Muscle of arm (tissue), 12 donors: ENCODE measurements around the gene AGRN. TPM values are rescaled to one million over a fixed set of nuclear protein-coding genes. Genes with fewer than 3 reads are reported as not detected.
"Not testable (repeated sequence)": the region's sequence is repeated elsewhere in the genome, so short reads cannot be mapped to it uniquely, and the experiment has no call there.

Experiments used
- DNase-seq: peaks from one replicate; pipeline ENCODE4 v3.0.0-alpha.2; 2013
- polyA plus RNA-seq, 12 donors: library from polyadenylated mRNA; unstranded; fragments of 120-200 nt; gene quantifications; one replicate each; pipeline ENCODE4 v1.2.1, GENCODE V29; 2013; ENCODE audit not compliant: insufficient read length in 12 of 12

The AGRN gene
- polyA plus RNA-seq, 12 donors, result 26.2 to 84.3 (median 35.7) TPM; not detected in 1

DNA sequence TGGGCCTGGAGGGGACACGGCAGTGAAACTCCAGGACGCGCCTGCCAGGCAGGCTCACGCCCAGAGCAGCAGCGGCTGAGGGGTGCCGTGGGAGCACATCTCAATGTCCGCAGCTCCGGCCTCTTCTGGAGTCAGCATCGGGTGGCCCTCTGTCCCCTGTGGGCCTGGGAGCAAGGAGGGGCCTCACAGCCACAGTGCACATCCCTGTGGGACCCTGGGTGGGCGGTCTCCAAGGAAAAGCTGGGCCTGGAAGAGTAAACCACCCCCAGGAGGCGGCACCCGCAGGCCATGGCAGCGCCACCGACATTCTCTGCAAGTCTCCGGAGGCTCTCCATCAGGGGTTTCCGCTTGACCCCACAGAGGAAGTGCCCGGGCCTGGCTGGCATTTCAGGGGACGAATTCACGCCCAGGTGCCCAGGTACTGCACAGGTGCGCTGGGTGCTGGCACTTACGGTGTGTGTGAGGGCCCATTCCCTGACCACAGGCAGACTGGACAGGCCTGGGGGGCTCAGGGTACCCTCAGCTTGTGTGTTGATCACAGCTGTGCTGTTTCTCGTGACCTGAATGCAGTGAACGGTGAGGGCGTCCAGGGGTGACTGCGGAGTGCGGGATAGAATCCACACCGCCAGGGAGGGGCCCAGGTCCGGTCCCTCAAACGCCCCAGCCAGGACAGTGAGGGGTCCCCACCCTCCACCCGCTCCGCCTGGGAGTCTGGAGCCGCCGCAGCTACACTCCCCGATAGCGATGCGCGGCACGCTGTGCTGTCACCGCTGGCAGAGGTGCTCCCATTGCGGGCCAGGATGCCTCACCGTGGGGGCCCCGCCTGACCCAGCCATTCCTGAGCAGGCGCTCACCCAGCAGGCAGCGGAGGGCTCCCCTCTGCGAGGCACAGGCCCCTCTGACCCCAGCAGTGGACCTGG is 70.8 kb downstream of the AGRN start:
- DNase-seq, result no peak

- DNase-seq, result no peak
These were observed 71.6 kb downstream of the AGRN start for GRCh38 chr1:1091344-1092148.

GRCh38 chr1:1092149-1092855 is 72.4 kb downstream of the AGRN start:
- no peak for DNase-seq

DNA sequence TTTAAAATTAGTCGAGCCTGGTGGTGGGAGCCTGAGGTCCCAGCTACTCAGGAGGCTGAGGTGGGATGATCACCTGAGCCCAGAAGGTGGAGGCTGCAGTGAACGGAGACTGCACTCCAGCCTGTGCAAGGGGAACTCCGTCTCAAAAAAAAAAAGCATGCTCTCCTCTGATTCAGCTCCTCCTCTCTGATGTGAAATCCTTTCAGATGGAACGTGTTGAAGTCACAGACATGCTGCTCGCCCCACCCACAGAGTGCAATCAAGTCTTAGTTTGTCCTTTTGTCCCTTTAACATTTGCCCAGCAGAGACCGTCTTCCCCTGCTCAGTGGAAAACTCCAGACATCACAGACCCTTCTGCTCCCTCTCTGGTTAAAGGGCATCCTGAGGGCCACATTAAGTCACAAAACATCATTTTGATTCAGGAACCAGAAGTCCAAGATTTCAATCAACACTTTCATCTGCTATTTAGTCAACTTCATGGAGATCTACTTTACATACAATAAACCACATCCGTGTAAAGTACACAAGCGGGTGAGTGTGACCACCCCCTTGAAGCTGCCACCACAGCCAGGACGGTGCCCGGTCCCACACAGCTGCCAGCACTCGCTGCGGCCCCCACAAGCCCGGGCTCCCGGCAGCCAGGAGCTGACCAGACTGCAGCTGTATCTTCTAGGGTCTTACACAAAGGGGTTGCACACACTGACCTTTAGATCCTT is 73.1 kb downstream of the AGRN start:
- no peak for DNase-seq

GRCh38 chr1:1093610-1093943 is 73.7 kb downstream of the AGRN start:
- DNase-seq, result no peak

DNA sequence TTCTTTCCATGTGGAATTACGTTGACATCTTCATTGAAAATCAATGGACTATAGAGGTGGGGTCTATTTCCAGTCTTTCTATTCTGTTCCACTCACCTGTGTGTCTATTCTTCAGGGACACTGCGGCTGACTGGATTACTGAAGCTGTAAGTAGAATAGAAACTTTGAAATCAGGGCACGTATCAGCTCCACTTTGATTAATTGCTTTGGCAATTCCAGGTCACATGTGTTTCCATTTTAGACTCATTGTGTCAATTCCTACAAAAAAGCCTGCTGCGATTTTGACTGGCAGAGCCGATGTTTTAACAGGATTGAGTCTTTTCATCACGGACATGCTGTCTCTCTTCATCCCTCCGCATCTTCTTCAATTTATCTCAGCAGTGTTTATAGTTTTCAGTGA is 75.1 kb downstream of the AGRN start:
- no peak for DNase-seq

- not testable (repeated sequence) for DNase-seq
These were observed 76.2 kb downstream of the AGRN start for GRCh38 chr1:1096136-1096535.

DNA sequence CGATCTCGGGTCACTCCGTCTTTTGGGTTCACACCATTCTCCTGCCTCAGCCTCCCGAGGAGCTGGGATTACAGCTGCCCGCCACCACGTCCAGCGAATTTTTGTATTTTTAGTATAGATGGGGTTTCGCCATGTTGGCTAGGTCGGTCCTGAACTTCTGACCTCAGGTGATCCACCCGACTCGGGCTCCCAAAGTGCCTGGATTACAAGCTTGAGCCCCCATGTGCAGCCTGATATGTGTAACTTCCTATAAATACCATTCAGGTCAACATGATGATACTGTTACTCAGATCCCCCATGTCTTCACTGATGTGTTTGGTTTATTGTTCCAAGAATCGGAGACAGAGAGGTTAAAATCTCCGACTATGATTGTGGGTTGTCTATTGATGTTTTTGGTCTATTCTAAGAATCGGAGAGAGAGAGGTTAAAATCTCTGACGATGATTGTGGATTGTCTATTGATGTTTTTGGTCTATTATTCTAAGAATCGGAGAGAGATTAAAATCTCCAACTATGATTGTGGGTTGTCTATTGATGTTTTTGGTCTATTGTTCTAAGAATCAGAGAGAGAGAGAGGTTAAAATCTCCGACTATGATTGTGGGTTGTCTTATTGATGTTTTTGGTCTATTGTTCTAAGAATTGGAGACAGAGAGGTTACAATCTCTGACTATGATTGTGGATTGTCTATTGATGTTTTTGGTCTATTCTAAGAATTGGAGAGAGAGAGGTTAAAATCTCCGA is 78.9 kb downstream of the AGRN start:
- no peak for DNase-seq

- no peak for DNase-seq
These were observed 79.7 kb downstream of the AGRN start for GRCh38 chr1:1099506-1100183.

GRCh38 chr1:1100296-1100695 is 80.4 kb downstream of the AGRN start:
- no peak for DNase-seq

- DNase-seq, result no peak
These were observed 81.6 kb downstream of the AGRN start for GRCh38 chr1:1101503-1101902.

DNA sequence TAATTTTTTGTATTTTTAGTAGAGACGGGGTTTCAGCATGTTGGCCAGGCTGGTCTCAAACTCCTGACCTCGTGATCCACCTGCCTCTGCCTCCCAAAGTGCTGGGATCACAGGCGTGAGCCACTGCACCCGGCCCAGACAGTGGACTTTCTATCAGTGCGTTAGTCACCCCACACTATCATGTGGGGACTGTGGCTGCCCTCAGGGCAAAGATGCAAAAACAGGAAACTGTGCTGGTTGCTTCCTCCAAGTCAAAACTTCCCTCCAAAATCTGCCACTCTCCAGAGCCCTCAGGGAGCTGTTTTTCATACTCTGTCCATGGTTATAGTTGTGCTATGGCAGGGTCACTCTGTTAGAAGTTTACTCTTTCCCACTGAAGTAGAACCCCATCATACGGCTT is 84.2 kb downstream of the AGRN start:
- DNase-seq, result not testable (repeated sequence)

Other genes with a start within 250 kb of the AGRN start
- 10 to 100 TPM in 1 of 12 donors, 1 to 10 TPM in 10, not detected in 1; 2.1 to 23.0 (median 4.0) TPM for gene SAMD11, start 96.2 kb upstream of the AGRN start, polyA plus RNA-seq
- gene NOC2L, start 60.9 kb upstream of the AGRN start, polyA plus RNA-seq, result 10 to 100 TPM in 11 of 12 donors, not detected in 1; 30.3 to 46.8 (median 38.0) TPM
- 10 to 100 TPM in 1 of 12 donors, 1 to 10 TPM in 9, not detected in 2; 2.6 to 11.4 (median 4.8) TPM for gene KLHL17, start 59.5 kb upstream of the AGRN start, polyA plus RNA-seq
- gene PLEKHN1, start 53.6 kb upstream of the AGRN start, polyA plus RNA-seq, result 1 to 10 TPM in 3 of 12 donors, not detected in 9; 1.2 to 6.2 (median 1.4) TPM
- 1 to 10 TPM in 9 of 12 donors, under 1 TPM in 1, not detected in 2; 0.73 to 5.3 (median 1.7) TPM for gene PERM1, start 38.0 kb upstream of the AGRN start, polyA plus RNA-seq
- 10 to 100 TPM in 7 of 12 donors, 1 to 10 TPM in 4, not detected in 1; 6.4 to 34.3 (median 10.3) TPM for gene HES4, start 20.0 kb upstream of the AGRN start, polyA plus RNA-seq
- gene ISG15, start 6.6 kb upstream of the AGRN start, polyA plus RNA-seq, result 10 to 100 TPM in 1 of 12 donors, 1 to 10 TPM in 10, not detected in 1; 5.0 to 28.8 (median 6.8) TPM
- gene RNF223, start 54.2 kb downstream of the AGRN start, polyA plus RNA-seq, result under 1 TPM in 5 of 12 donors, not detected in 7; 0.09 to 0.43 (median 0.13) TPM
- 10 to 100 TPM in 1 of 12 donors, 1 to 10 TPM in 10, not detected in 1; 3.5 to 11.4 (median 5.6) TPM for gene C1orf159, start 96.0 kb downstream of the AGRN start, polyA plus RNA-seq
- under 1 TPM in 7 of 12 donors, not detected in 5; 0.10 to 0.72 (median 0.33) TPM for gene TTLL10, start 153.8 kb downstream of the AGRN start, polyA plus RNA-seq
- 1 to 10 TPM in 9 of 12 donors, under 1 TPM in 1, not detected in 2; 0.87 to 4.2 (median 2.6) TPM for gene TNFRSF18, start 186.5 kb downstream of the AGRN start, polyA plus RNA-seq
- gene TNFRSF4, start 194.0 kb downstream of the AGRN start, polyA plus RNA-seq, result 1 to 10 TPM in 10 of 12 donors, not detected in 2; 1.1 to 2.5 (median 1.7) TPM
- 100 to 1,000 TPM in 2 of 12 donors, 10 to 100 TPM in 9, not detected in 1; 71.1 to 160 (median 81.8) TPM for gene SDF4, start 211.9 kb downstream of the AGRN start, polyA plus RNA-seq
- gene B3GALT6, start 212.1 kb downstream of the AGRN start, polyA plus RNA-seq, result 100 to 1,000 TPM in 1 of 12 donors, 10 to 100 TPM in 11; 12.3 to 155 (median 16.1) TPM
- gene C1QTNF12, start 226.6 kb downstream of the AGRN start, polyA plus RNA-seq, result 1 to 10 TPM in 10 of 12 donors, not detected in 2; 2.0 to 5.4 (median 2.4) TPM